Lower lobe of right lung (tissue), 2 donors: ENCODE results near the gene ENOX1. TPM values are rescaled to one million over a fixed set of nuclear protein-coding genes. Genes with fewer than 3 reads are reported as not detected.

Experiments
- ATAC-seq, 2 donors: fragments of 200-7000 bp; cut with Tn5 transposase; one replicate each; pipeline ENCODE4 v1.9.1; 2020 to 2022; ENCODE audit warnings: mild to moderate bottlenecking in 2 of 2, moderate library complexity in 2 of 2
- DNase-seq: peaks from one replicate; pipeline ENCODE4 v3.0.0-alpha.2; 2020
- H3K27ac ChIP-seq: fragments of 200-600 bp; one replicate; pipeline ENCODE4 v1.8.0; 2022
- H3K27me3 ChIP-seq: fragments of 200-600 bp; one replicate; pipeline ENCODE4 v1.8.0; 2022; ENCODE audit warnings: low read depth
- H3K36me3 ChIP-seq: fragments of 200-600 bp; one replicate; pipeline ENCODE4 v1.8.0; 2022; ENCODE audit warnings: mild to moderate bottlenecking
- H3K4me1 ChIP-seq: fragments of 200-600 bp; one replicate; pipeline ENCODE4 v1.8.0; 2022
- H3K4me3 ChIP-seq: fragments of 200-600 bp; one replicate; pipeline ENCODE4 v1.8.0; 2022; ENCODE audit warnings: mild to moderate bottlenecking
- H3K9me3 ChIP-seq: fragments of 200-600 bp; one replicate; pipeline ENCODE4 v1.8.0; 2022
- intact Hi-C: fragments of 100-400 bp; cut with DNase I; formaldehyde crosslinking; loops from one replicate; pipeline ENCODE4 v1.11.0; 2022
- total RNA-seq: library from RNA; stranded (reverse); fragmentation: NEBNext Ultra II Directional; extraction: Animal tissue kit (Norgen Biotek cat#: 25700); gene quantifications from one replicate; pipeline ENCODE4 v1.2.1, GENCODE V29; 2021
- TF ChIP-seq, protein P1 (sequence below): fragments of 200-600 bp; IDR thresholded peaks from one replicate; pipeline ENCODE4 v1.8.0; 2022; ENCODE audit warnings: antibody characterized with exemption, mild to moderate bottlenecking
- donor health status: DM: no; HTN: yes; CAD: no; lungs with severe emphysema.

ENOX1 gene
- total RNA-seq, 1 donor from 2014 or later, result 2.0 TPM

DNA sequence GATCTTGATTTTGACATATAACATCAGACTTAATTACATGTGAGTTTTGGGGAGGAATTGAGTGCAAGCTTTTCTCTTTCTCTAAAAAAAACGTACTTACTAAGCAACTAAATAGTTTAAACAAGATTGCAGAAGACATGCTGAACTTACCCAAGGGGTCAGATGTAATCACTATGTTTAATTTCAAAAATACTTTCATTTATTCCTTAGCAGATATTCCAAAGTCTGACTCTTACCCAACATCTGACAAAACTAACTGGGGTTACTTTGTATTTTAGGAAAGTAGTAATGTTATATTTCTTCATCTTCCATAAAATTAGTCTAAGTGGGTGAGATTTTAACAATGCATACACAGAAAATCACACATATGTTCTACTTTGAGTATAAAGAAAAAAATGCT lies 493.2 kb downstream of the ENOX1 start:
- no peaks in the 10 kb centered on the region for H3K9me3 ChIP-seq
- no peak overlapping the region for H3K4me3 ChIP-seq
- no peak for ATAC-seq
- H3K4me1 ChIP-seq, result no peaks in the 10 kb centered on the region
- no peaks in the 10 kb centered on the region for H3K27me3 ChIP-seq
- no peaks in the 10 kb centered on the region for H3K36me3 ChIP-seq
- H3K27ac ChIP-seq, result no peak overlapping the region
- intact Hi-C loops, result no loop called here
- DNase-seq, result no peak
- TF ChIP-seq, protein P1, sequence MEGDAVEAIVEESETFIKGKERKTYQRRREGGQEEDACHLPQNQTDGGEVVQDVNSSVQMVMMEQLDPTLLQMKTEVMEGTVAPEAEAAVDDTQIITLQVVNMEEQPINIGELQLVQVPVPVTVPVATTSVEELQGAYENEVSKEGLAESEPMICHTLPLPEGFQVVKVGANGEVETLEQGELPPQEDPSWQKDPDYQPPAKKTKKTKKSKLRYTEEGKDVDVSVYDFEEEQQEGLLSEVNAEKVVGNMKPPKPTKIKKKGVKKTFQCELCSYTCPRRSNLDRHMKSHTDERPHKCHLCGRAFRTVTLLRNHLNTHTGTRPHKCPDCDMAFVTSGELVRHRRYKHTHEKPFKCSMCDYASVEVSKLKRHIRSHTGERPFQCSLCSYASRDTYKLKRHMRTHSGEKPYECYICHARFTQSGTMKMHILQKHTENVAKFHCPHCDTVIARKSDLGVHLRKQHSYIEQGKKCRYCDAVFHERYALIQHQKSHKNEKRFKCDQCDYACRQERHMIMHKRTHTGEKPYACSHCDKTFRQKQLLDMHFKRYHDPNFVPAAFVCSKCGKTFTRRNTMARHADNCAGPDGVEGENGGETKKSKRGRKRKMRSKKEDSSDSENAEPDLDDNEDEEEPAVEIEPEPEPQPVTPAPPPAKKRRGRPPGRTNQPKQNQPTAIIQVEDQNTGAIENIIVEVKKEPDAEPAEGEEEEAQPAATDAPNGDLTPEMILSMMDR, result no peak

DNA sequence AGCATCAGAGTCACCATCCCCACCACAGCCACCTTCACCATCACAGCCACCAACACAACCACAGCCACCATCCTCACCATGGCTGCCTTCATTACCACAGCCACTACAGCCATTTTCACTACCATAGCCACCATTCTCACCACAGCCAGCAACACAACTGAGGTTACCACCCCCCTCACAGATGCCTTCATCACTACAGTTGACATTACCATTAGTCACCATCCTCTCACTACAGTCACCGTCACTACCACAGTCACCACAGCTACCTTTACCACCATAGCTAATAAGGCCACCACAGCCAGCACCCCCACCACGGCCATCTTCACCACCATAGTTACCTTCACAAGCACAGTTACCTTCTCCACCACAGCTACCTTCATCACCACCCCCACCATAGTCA lies 493.8 kb downstream of the ENOX1 start:
- H3K4me1 ChIP-seq, result no peaks in the 10 kb centered on the region
- no peaks in the 10 kb centered on the region for H3K36me3 ChIP-seq
- H3K4me3 ChIP-seq, result no peak overlapping the region
- H3K9me3 ChIP-seq, result no peaks in the 10 kb centered on the region
- no peaks in the 10 kb centered on the region for H3K27me3 ChIP-seq
- DNase-seq (no peak), ATAC-seq (no peak)
- intact Hi-C loops, result no loop called here
- no peak overlapping the region for H3K27ac ChIP-seq
- TF ChIP-seq, protein P1, result no peak

DNA sequence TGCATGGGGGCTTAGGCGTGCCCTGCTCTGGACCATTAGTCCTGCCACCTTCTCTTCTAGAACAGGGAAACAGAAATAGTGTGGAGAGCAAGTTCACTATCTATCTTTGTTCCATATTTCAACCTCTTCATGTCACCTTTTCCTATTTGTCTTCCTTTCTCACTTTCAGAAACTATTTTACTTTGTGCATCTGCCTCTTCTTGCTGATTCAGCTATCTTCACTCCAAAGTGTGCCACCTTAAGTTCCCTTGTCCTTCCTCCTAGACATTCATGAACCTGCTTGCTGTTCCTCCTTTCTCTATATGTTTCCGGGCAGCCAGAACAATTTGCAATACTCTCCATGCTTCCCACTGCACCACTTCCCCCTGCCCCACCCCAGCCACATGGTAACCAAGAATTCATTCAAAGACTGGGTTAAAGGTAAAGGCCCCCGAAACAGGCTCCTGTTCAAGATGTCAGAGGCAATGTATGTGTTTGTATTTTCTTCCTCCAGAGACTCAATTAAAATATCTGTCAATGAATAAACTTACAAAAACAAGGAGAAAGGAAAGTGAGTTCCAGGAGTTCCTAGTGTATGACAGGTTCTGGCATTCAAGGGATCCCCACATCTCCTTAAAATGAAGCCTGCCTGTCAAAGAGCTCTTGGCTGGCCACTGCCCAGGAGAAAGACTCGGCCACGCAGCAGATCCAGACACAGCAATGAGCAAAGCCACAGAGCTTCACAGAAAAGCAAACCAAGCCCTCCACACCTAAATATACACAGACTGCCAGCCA lies 495.3 kb downstream of the ENOX1 start:
- Histone ChIP-seq H3K27me3 (no peaks in the 10 kb centered on the region), H3K36me3 (no peaks in the 10 kb centered on the region), H3K27ac (no peak overlapping the region), H3K9me3 (no peaks in the 10 kb centered on the region), H3K4me1 (no peaks in the 10 kb centered on the region), H3K4me3 (no peak overlapping the region)
- TF ChIP-seq, protein P1, result no peak
- intact Hi-C loops, result no loop called here
- DNase-seq (no peak), ATAC-seq (no peak)

DNA sequence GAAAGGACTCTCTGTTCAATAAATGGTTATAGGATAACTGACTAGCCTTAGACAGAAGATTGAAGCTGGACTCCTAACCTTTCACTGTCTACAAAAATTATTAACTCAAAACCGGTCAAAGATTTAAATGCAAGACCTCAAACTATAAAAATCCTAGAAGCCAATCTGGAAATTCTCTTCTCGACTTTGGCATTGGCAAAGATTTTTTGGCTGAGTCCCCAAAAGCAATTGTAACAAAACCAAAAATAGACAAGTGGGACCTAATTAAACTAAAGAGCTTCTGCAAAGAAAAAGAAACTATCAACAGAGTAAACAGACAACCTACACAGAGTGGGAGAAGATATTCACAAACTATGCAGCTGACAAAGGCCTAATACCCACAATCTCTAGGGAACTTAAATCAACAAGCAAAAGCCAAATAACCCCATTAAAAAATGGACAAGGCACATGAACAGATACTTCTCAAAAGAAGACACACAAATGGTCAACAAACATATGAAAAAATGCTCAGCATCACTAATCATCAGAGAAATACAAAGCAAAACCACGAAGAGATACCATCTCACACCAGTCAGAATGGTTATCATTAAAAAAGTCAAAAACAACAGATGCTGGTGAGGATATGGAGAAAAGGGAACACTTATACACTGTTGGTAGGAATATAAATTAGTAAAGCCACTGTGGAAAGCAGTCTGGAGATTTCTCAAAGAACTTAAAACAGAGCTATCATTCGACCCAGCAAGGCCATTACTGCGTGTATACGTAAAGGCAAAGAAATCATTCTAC lies 497.1 kb downstream of the ENOX1 start:
- DNase-seq (no peak), ATAC-seq (no peak)
- no peaks in the 10 kb centered on the region for H3K36me3 ChIP-seq
- H3K27me3 ChIP-seq, result no peaks in the 10 kb centered on the region
- no peak overlapping the region for H3K4me3 ChIP-seq
- no peaks in the 10 kb centered on the region for H3K4me1 ChIP-seq
- no peaks in the 10 kb centered on the region for H3K9me3 ChIP-seq
- no peak overlapping the region for H3K27ac ChIP-seq
- intact Hi-C loops, result no loop called here
- TF ChIP-seq, protein P1, result no peak

DNA sequence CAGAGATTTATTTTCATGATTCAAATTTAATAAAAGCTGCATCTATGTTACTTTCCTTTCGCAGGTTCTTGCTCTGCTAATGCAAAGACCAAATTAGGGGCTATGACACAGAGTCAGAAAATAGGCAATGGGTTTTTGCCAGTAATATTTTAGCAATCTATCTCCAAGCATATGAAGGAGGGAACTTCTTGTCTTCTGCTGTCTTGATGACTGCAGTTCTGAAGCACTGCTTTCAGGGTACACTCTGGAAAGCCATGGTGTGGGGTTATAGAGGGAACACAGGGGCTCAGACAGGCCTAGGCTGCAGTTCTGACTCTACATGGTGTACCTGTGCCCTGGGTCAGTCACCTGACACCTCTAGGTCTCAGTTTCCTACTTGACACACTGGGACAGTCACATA lies 500.0 kb downstream of the ENOX1 start:
- intact Hi-C loops, result no loop called here
- no peaks in the 10 kb centered on the region for H3K4me1 ChIP-seq
- TF ChIP-seq, protein P1, result no peak
- H3K27me3 ChIP-seq, result no peaks in the 10 kb centered on the region
- no peak overlapping the region for H3K27ac ChIP-seq
- no peak for ATAC-seq
- DNase-seq, result no peak
- H3K4me3 ChIP-seq, result no peak overlapping the region
- no peaks in the 10 kb centered on the region for H3K9me3 ChIP-seq
- no peaks in the 10 kb centered on the region for H3K36me3 ChIP-seq
